Tibial nerve (tissue), 3 donors: ENCODE results near the gene ZNF618.

Experiments used
- POLR2A ChIP-seq, 2 donors: fragments of 450-650 bp; IDR thresholded peaks; one replicate each; pipeline ENCODE4 v1.6.1; 2017; ENCODE audit warnings: antibody characterized with exemption in 2 of 2, mild to moderate bottlenecking in 2 of 2, moderate library complexity in 2 of 2
- TF ChIP-seq, protein P1 (sequence below), 5 experiments: fragments of 200-600 bp in 3 of 5; fragments of 450-650 bp in 2 of 5; sonication (generic) in 3 of 5; IDR thresholded peaks; one replicate each; pipeline ENCODE4 v1.5.1; 2016 to 2019; ENCODE audit warnings: antibody characterized with exemption in 5 of 5, mild to moderate bottlenecking in 3 of 5, moderate library complexity in 2 of 5

DNA sequence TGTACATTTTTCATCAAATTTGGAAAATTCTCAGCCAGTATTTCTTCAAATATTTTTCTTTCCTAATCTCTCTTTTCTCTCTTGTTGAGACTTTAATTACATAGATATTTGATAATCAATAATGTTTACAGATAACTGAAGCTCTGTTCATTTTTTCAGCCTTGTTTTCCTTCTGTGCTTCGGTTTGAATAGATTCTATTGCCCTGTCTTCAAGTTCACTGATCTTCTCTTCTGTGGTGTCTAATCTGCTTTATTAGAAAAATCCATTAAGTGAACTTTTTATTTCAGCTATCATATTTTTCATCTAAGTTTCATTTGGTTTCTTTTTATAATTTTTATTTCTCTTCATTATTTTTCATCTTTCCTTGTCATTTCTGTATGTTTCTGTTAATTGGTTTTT lies 147.9 kb downstream of the ZNF618 start:
- TF ChIP-seq, protein P1, sequence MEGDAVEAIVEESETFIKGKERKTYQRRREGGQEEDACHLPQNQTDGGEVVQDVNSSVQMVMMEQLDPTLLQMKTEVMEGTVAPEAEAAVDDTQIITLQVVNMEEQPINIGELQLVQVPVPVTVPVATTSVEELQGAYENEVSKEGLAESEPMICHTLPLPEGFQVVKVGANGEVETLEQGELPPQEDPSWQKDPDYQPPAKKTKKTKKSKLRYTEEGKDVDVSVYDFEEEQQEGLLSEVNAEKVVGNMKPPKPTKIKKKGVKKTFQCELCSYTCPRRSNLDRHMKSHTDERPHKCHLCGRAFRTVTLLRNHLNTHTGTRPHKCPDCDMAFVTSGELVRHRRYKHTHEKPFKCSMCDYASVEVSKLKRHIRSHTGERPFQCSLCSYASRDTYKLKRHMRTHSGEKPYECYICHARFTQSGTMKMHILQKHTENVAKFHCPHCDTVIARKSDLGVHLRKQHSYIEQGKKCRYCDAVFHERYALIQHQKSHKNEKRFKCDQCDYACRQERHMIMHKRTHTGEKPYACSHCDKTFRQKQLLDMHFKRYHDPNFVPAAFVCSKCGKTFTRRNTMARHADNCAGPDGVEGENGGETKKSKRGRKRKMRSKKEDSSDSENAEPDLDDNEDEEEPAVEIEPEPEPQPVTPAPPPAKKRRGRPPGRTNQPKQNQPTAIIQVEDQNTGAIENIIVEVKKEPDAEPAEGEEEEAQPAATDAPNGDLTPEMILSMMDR (IDR thresholded peaks at IDR 0.05), result no peak
- TF ChIP-seq POLR2A (IDR thresholded peaks at IDR 0.05), result no peak
